ENCODE data around the gene MSANTD2. TPM values are rescaled to one million over a fixed set of nuclear protein-coding genes. Genes with fewer than 3 reads are reported as not detected.

Gene MSANTD2
- total RNA-seq, 1 donor from 2014 or later: 8.5 TPM

DNA sequence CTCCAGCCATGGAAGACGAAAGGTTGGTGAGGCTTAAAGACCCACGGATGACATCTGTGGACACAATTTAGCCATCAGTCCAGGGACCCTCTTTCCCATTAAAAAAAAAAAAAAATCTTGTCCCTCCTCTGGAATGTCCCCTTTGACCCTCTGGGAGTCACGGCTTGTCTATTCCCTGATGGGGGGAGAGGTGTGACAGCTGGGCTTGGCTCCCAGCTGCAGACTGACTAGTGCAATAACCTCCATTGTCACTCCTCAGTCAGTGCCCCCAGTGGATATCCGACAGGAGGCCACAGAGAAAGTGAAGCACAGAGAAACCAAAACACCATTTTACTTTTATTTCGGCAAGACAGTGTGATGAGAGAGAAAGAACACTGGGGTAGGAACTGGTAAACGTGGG, 45.5 kb downstream of the MSANTD2 start:
- DNase-seq (ENCODE audit: low read depth): no peak
- TF ChIP-seq, protein P1, sequence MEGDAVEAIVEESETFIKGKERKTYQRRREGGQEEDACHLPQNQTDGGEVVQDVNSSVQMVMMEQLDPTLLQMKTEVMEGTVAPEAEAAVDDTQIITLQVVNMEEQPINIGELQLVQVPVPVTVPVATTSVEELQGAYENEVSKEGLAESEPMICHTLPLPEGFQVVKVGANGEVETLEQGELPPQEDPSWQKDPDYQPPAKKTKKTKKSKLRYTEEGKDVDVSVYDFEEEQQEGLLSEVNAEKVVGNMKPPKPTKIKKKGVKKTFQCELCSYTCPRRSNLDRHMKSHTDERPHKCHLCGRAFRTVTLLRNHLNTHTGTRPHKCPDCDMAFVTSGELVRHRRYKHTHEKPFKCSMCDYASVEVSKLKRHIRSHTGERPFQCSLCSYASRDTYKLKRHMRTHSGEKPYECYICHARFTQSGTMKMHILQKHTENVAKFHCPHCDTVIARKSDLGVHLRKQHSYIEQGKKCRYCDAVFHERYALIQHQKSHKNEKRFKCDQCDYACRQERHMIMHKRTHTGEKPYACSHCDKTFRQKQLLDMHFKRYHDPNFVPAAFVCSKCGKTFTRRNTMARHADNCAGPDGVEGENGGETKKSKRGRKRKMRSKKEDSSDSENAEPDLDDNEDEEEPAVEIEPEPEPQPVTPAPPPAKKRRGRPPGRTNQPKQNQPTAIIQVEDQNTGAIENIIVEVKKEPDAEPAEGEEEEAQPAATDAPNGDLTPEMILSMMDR (conservative IDR thresholded peaks at IDR 0.05; ENCODE audit: low read depth, low read length): no peak
- no peak overlapping the region for H3K4me3 ChIP-seq (ENCODE audit: low read depth, low read length)

DNA sequence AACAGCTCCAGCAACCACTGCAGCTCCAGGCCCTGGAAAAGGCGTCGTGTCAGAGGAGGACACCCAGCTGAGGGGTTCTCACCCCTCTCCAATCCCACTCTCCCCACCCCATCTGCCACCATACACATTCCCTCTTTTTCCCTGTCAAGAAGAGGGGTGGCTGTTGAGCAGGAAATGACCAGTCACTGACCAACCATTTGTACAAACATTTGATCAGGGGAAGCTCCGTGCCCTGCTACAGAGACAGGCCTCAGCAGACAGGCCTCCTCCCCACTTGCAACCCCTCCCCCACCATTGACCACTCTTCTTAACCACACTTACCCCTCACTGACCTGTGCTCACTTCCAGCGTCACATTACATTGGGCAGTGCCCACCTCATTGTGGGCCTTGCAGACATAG, 45.9 kb downstream of the MSANTD2 start:
- no peak overlapping the region for H3K4me3 ChIP-seq (ENCODE audit: low read depth, low read length)
- DNase-seq (ENCODE audit: low read depth): no peak
- TF ChIP-seq, protein P1 (conservative IDR thresholded peaks at IDR 0.05; ENCODE audit: low read depth, low read length): no peak

DNA sequence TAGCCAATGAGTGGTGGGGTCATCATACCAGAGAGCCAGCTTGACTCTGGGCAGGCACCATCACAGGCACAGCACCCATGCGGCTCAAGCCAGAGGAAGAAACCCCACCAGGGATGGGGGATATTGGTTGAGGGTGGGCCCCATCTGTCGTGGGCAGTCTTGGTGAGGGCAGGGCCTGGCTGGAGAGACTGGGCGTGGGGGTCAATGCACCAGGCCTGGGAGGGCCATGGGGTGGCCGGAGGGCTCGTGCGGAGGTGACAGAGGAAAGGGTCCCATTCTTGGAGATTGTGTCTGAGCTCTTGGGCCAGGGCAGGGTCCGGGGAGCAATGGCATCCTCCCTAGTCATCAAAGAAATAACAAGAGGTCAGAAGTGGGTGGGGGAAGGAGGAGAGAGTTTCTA, 46.6 kb downstream of the MSANTD2 start:
- TF ChIP-seq, protein P1 (conservative IDR thresholded peaks at IDR 0.05; ENCODE audit: low read depth, low read length): no peak
- H3K4me3 ChIP-seq (ENCODE audit: low read depth, low read length): no peak overlapping the region
- no peak for DNase-seq (ENCODE audit: low read depth)

DNA sequence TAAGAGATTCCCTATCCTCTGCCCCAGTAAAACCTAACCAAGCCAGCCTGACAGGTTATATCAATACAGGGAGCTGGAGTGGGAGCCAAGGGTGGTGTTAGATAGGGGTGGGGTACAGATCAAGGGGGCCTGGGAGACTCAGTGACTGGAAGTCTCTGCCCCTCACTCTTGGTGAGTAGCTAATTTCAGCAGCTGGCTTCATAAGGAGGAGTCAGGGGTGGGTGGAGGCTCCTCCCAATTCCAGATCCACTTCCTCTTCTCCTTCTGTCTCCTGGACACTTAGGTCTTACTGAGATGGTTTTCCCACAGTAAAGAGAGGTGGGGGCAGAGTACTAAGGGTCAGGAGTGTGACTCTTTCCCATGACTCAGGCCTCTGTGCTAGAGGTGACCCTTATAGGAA, 47.0 kb downstream of the MSANTD2 start:
- H3K4me3 ChIP-seq (ENCODE audit: low read depth, low read length): no peak overlapping the region
- TF ChIP-seq, protein P1 (conservative IDR thresholded peaks at IDR 0.05; ENCODE audit: low read depth, low read length): no peak
- no peak for DNase-seq (ENCODE audit: low read depth)

DNA sequence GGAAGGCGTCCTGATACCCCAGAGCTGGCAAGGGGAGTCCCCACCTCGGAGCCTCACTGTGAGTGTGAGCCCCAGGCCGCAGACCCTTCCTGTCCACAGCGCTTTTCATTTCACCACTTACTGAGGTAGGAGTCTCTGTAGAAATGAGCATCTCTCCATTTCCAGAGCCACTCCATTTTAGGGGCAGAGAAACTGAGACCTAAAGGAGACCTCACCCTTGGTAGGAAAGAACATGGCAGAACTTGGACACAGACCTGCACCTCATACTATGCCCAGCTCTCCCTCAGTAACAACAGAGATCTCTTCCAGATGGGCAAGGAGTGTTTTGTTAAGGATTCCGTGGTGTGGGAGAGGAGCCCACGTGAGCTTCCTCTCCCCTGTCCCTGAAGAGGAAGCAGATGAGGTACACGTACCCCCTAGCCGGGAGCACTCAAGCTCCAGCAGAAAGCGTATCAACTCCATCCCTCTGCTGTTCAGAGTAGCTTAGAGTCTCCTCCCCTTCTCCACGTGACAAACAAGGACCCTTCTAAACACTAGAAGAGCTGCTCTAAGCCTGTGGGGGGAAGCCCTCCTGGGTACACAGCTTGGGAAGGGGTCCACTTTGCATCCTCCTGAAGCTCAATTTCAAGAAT, 47.6 kb downstream of the MSANTD2 start:
- no peak overlapping the region for H3K4me3 ChIP-seq (ENCODE audit: low read depth, low read length)
- TF ChIP-seq, protein P1 (conservative IDR thresholded peaks at IDR 0.05; ENCODE audit: low read depth, low read length): no peak
- DNase-seq (ENCODE audit: low read depth): no peak

DNA sequence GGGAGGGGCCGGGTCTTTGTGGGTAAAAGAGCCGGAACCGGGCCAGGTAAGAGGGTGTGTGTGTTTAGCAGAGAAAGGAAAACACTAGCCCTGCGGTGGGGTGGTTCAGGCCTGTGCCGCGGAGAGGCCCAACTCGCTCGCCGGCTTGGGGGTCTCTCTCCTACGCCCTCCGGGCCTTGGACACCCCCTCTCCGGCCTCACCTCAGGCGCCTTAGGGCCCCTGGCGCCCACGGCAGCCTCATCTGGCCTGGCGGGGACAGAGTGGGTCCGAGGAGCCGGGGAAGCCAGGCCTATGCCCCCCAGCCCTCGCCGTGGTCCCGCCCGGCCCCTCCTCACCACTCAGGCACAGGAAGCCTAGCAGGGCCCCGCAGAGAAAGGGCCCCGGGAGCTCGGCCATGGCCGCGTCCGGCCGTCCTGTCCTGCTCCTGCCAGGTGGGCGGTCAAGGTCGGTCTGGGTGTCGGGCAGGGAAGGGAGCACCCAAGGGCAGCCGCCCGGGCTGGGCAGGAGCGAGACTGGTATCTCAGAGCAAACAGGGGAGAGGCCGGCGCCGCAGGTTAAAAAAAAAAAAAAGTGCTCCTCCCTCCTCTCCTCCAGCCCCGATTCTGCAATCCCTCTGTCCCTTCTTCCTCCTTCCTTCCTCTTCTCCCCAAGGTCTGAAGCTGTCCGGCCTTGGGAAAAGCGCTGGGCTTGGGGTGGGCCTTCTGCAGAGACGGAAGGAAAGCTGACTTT, 48.3 kb downstream of the MSANTD2 start, which contains the start of gene VSIG2:
Gene VSIG2 (minus strand): TSS at position 515 of the 730 bp plus-strand sequence. CDS start 118 bp downstream, at position 397.
- H3K4me3 ChIP-seq (ENCODE audit: low read depth, low read length): no peak within 1 kb of the TSS
- TF ChIP-seq, protein P1 (conservative IDR thresholded peaks at IDR 0.05; ENCODE audit: low read depth, low read length): no peak
- DNase-seq (ENCODE audit: low read depth): no peak
